CD4-positive, alpha-beta T cell (primary cell): Measurements from ENCODE around the gene GTF2A1. TPM values are rescaled to one million over a fixed set of nuclear protein-coding genes. Genes with fewer than 3 reads are reported as not detected.

Source experiments
- ATAC-seq: fragments of 200-7000 bp; cut with Tn5 transposase; one replicate; pipeline ENCODE4 v1.10.0; 2022; ENCODE audit warnings: mild to moderate bottlenecking; ENCODE audit not compliant: poor library complexity
- CTCF ChIA-PET: fragments of 350-600 bp; sonication (Branson Sonifier 250); formaldehyde crosslinking; loops from one replicate; lab custom pipeline; 2021; ENCODE audit warnings: antibody characterized with exemption, inconsistent platforms; lab: Charles Lee
- POLR2A ChIA-PET: fragments of 350-600 bp; sonication (Branson Sonifier 250); formaldehyde crosslinking; loops from one replicate; lab custom pipeline; 2021; ENCODE audit warnings: antibody characterized with exemption, inconsistent platforms; lab: Charles Lee
- DNase-seq, 14 experiments: peaks; one replicate each; pipeline ENCODE4 v3.0.0-alpha.2; 2013 to 2020; ENCODE audit warnings: mixed read lengths in 2 of 14
- H3K27ac ChIP-seq, 2 donors: one replicate each; pipeline versions ENCODE4 v1.5.1 to v1.7.0; 2013; ENCODE audit warnings: low read length in 2 of 2, low read depth in 1 of 2, mild to moderate bottlenecking in 1 of 2
- H3K27me3 ChIP-seq, 2 experiments: 1 replicate in 1 of 2; 2 replicates in 1 of 2; pipeline versions ENCODE4 v1.6.1 to v1.7.0; 2013; ENCODE audit warnings: low read length in 2 of 2, control low read depth in 1 of 2, mild to moderate bottlenecking in 1 of 2, moderate library complexity in 1 of 2; ENCODE audit not compliant: insufficient read depth in 2 of 2, control insufficient read depth in 1 of 2
- H3K36me3 ChIP-seq: one replicate; pipeline ENCODE4 v1.6.1; 2013; ENCODE audit warnings: low read length, control low read depth; ENCODE audit not compliant: insufficient read depth
- H3K4me1 ChIP-seq: one replicate; pipeline ENCODE4 v1.6.1; 2013; ENCODE audit warnings: low read length, control low read depth; ENCODE audit not compliant: insufficient read depth
- H3K4me3 ChIP-seq: one replicate; pipeline ENCODE4 v1.5.1; 2013; ENCODE audit warnings: mild to moderate bottlenecking, low read length, moderate library complexity
- H3K9me3 ChIP-seq, 2 experiments: 1 replicate in 1 of 2; 2 replicates in 1 of 2; pipeline versions ENCODE4 v1.6.1 to v1.7.0; 2013; ENCODE audit warnings: low read length in 2 of 2, mild to moderate bottlenecking in 2 of 2, control low read depth in 1 of 2, moderate library complexity in 1 of 2; ENCODE audit not compliant: control insufficient read depth in 1 of 2, insufficient read depth in 1 of 2
- H3K27ac Mint-ChIP-seq: one replicate; pipeline ENCODE4 v1.8.0; 2020; ENCODE audit warnings: mixed read lengths
- H3K27me3 Mint-ChIP-seq: one replicate; pipeline ENCODE4 v1.8.0; 2021; ENCODE audit warnings: mixed read lengths
- H3K36me3 Mint-ChIP-seq: one replicate; pipeline ENCODE4 v1.8.0; 2021; ENCODE audit warnings: low read depth, mixed read lengths
- H3K4me1 Mint-ChIP-seq: one replicate; pipeline ENCODE4 v1.8.0; 2021; ENCODE audit warnings: low read depth, mixed read lengths
- H3K4me3 Mint-ChIP-seq: one replicate; pipeline ENCODE4 v1.8.0; 2020; ENCODE audit warnings: mild to moderate bottlenecking, mixed read lengths
- H3K9me3 Mint-ChIP-seq: one replicate; pipeline ENCODE4 v1.8.0; 2020; ENCODE audit warnings: mixed read lengths
- CTCF ChIP-seq: fragments of 200-600 bp; IDR thresholded peaks from one replicate; pipeline ENCODE4 v1.8.0; 2022; ENCODE audit warnings: antibody characterized with exemption, mild to moderate bottlenecking
- intact Hi-C, 2 experiments: fragments of 100-400 bp; cut with DNase I in 1 of 2; cut with micrococcal nuclease in 1 of 2; formaldehyde crosslinking; loops; one replicate each; pipeline versions ENCODE4 v1.15.1 to v1.9.0; 2023 to 2025; cut with DNase I, micrococcal nuclease
- total RNA-seq, 174 experiments: library from RNA in 2 of 174; stranded (reverse) in 2 of 174; gene quantifications; one replicate each; pipeline ENCODE4 v1.2.3 and lab custom pipeline; 2021 to 2026

GTF2A1 gene
- total RNA-seq, 2 experiments from 2014 or later = 11.5 to 12.8 TPM

GRCh38 chr14:81234278-81234677 is 13.5 kb upstream of the GTF2A1 start:
- Mint-ChIP-seq H3K27me3 (no peaks in the 10 kb centered on the region), H3K9me3 (no peaks in the 10 kb centered on the region), H3K4me3 (no peak overlapping the region), H3K4me1 (no peaks in the 10 kb centered on the region), H3K27ac (no peak overlapping the region), H3K36me3 (no peaks in the 10 kb centered on the region)
- no peak for DNase-seq
- POLR2A ChIA-PET = interaction anchor here (0.7 kb wide), 1 partner anchor 9 kb away, joined by 3 read pairs; no protein-coding TSS in a partner anchor
- no peak for TF ChIP-seq CTCF
- Histone ChIP-seq H3K27me3 (no peaks in the 10 kb centered on the region), H3K4me3 (no peak overlapping the region), H3K9me3 (peaks cover 0 to 11% of the 10 kb centered on the region in 2 experiments), H3K36me3 (no peaks in the 10 kb centered on the region), H3K4me1 (no peaks in the 10 kb centered on the region), H3K27ac (no peak overlapping the region)
- intact Hi-C loops = loop anchor here in 1 of 2 experiments (10.0 kb wide), 1 partner anchor 239 kb away; no protein-coding TSS in a partner anchor
- CTCF ChIA-PET = no interaction called here
- no peak for ATAC-seq

GRCh38 chr14:81233615-81234014 is 12.9 kb upstream of the GTF2A1 start:
- CTCF ChIA-PET = no interaction called here
- POLR2A ChIA-PET = interaction anchor here (0.7 kb wide), 1 partner anchor 9 kb away, joined by 3 read pairs; no protein-coding TSS in a partner anchor
- Mint-ChIP-seq H3K27ac (no peak overlapping the region), H3K9me3 (no peaks in the 10 kb centered on the region), H3K27me3 (no peaks in the 10 kb centered on the region), H3K4me1 (no peaks in the 10 kb centered on the region), H3K36me3 (no peaks in the 10 kb centered on the region), H3K4me3 (no peak overlapping the region)
- intact Hi-C loops = loop anchor here in 1 of 2 experiments (10.0 kb wide), 1 partner anchor 239 kb away; no protein-coding TSS in a partner anchor
- H3K4me1 ChIP-seq = no peaks in the 10 kb centered on the region
- ATAC-seq (no peak), DNase-seq (no peak)
- peaks cover 0 to 11% of the 10 kb centered on the region in 2 experiments for H3K9me3 ChIP-seq
- H3K4me3 ChIP-seq = no peak overlapping the region
- no peak for TF ChIP-seq CTCF
- no peaks in the 10 kb centered on the region for H3K27me3 ChIP-seq
- H3K36me3 ChIP-seq = no peaks in the 10 kb centered on the region
- no peak overlapping the region for H3K27ac ChIP-seq

GRCh38 chr14:81231540-81231939 is 10.8 kb upstream of the GTF2A1 start:
- Histone ChIP-seq H3K27me3 (no peaks in the 10 kb centered on the region), H3K4me3 (no peak overlapping the region), H3K36me3 (no peaks in the 10 kb centered on the region), H3K27ac (no peak overlapping the region), H3K4me1 (no peaks in the 10 kb centered on the region), H3K9me3 (peaks cover 0 to 7% of the 10 kb centered on the region in 2 experiments)
- TF ChIP-seq CTCF = no peak
- no peak overlapping the region for H3K4me3 Mint-ChIP-seq
- no peaks in the 10 kb centered on the region for H3K4me1 Mint-ChIP-seq
- ChIA-PET CTCF (no interaction called here), POLR2A (no interaction called here)
- DNase-seq (no peak), ATAC-seq (no peak)
- H3K27ac Mint-ChIP-seq = no peak overlapping the region
- H3K27me3 Mint-ChIP-seq = no peaks in the 10 kb centered on the region
- H3K9me3 Mint-ChIP-seq = no peaks in the 10 kb centered on the region
- H3K36me3 Mint-ChIP-seq = no peaks in the 10 kb centered on the region
- intact Hi-C loops = loop anchor here in 1 of 2 experiments (10.0 kb wide), 1 partner anchor 237 kb away; no protein-coding TSS in a partner anchor
